HG02884 (cell line): ENCODE measurements around the gene ACTG1.

Experiments used
- ATAC-seq: cut with Tn5 transposase; IDR thresholded peaks from one replicate; pipeline ENCODE4 v1.9.1; 2021; ENCODE audit warnings: mild to moderate bottlenecking, moderate library complexity; ENCODE audit not compliant: unreplicated experiment

Gene ACTG1

GRCh38 chr17:81545160-81545949 lies 32.8 kb upstream of the ACTG1 start:
- ATAC-seq: no peak

- ATAC-seq: no peak
Measured at GRCh38 chr17:81544281-81544974, 31.8 kb upstream of the ACTG1 start.

GRCh38 chr17:81543756-81544155 lies 31.2 kb upstream of the ACTG1 start:
- ATAC-seq: no peak

GRCh38 chr17:81543339-81543675 lies 30.7 kb upstream of the ACTG1 start:
- ATAC-seq: no peak

- ATAC-seq: no peak
Measured at GRCh38 chr17:81542431-81543338, 30.1 kb upstream of the ACTG1 start.

GRCh38 chr17:81541123-81541522 lies 28.5 kb upstream of the ACTG1 start:
- no peak for ATAC-seq

GRCh38 chr17:81540676-81541027 lies 28.1 kb upstream of the ACTG1 start:
- ATAC-seq: no peak

GRCh38 chr17:81539961-81540675 lies 27.5 kb upstream of the ACTG1 start:
- no peak for ATAC-seq

- ATAC-seq: no peak
Measured at GRCh38 chr17:81539571-81539900, 26.9 kb upstream of the ACTG1 start.

GRCh38 chr17:81538651-81539570 lies 26.3 kb upstream of the ACTG1 start:
- ATAC-seq: no peak

- ATAC-seq: no peak
Measured at GRCh38 chr17:81537856-81538555, 25.4 kb upstream of the ACTG1 start.

GRCh38 chr17:81537343-81537855 lies 24.8 kb upstream of the ACTG1 start:
- no peak for ATAC-seq

- no peak for ATAC-seq
Measured at GRCh38 chr17:81536299-81537290, 24.0 kb upstream of the ACTG1 start.

- ATAC-seq: no peak
Measured at GRCh38 chr17:81535480-81536298, 23.1 kb upstream of the ACTG1 start.

- ATAC-seq: no peak
Measured at GRCh38 chr17:81535007-81535328, 22.4 kb upstream of the ACTG1 start.

GRCh38 chr17:81534157-81535006 lies 21.8 kb upstream of the ACTG1 start:
- ATAC-seq: no peak
